ENCODE results near the gene MTHFD1L. TPM values are rescaled to one million over a fixed set of nuclear protein-coding genes. Genes with fewer than 3 reads are reported as not detected.
"Not testable (repeated sequence)": the region's sequence is repeated elsewhere in the genome, so short reads cannot be mapped to it uniquely, and the experiment has no call there.

MTHFD1L gene
- total RNA-seq = 10 to 100 TPM in 2 of 5 experiments, 1 to 10 TPM in 3; 6.4 to 57.8 (median 9.3) TPM
- 1 to 10 TPM; 5.7 to 7.8 TPM for polyA plus RNA-seq
- total RNA-seq = 6.7 reads per million, percentile 29 among the genes with 10 or more reads in this experiment

GRCh38 chr6:150865406-150866146, at the start of gene MTHFD1L:
Gene MTHFD1L, plus strand, starts transcription at chr6:150865702. Its CDS starts 121 bp downstream, at chr6:150865823.
- intact Hi-C loops (cut with micrococcal nuclease) = loop anchor here (1.0 to 5.0 kb wide), 6 partner anchors 47 to 1118 kb away; partner anchors contain the start of genes RMND1 (in 2 of the 2), NUP43 (in 1 of the 2), PCMT1 (in 1 of the 2) and ULBP2 (in 1 of the 2)
- Mint-ChIP-seq H3K4me1 (peaks cover 10 to 44% (median 14%) of the 10 kb centered on the region in 7 donors), H3K27me3 (peaks cover 8 to 18% (median 16%) of the 10 kb centered on the region in 5 donors), H3K36me3 (peaks cover 0 to 4% (median 0%) of the 10 kb centered on the region in 5 donors), H3K27ac (peak within 1 kb of the TSS in 8 of 9 donors; percentile 28 to 89 (median 70)), H3K9me3 (peaks cover 0 to 1% (median 0%) of the 10 kb centered on the region in 11 donors), H3K4me3 (peak within 1 kb of the TSS; percentile 83 to 97 (median 88))
- POLR2A ChIA-PET = interaction anchor here (0.7 kb wide), 1 partner anchor 579 kb away, joined by 3 read pairs; no protein-coding TSS in a partner anchor
- Histone ChIP-seq H3K9me3 (ENCODE audit: control insufficient read depth in 2 of 3, low read length in 3 of 3) (no peaks in the 10 kb centered on the region), H3K4me1 (ENCODE audit: control insufficient read depth in 2 of 2, insufficient read depth in 2 of 2, low read length in 2 of 2) (peaks cover 5 to 6% of the 10 kb centered on the region in 2 donors), H3K4me3 (ENCODE audit: low read length) (peak within 1 kb of the TSS; percentile 72), H3K27ac (ENCODE audit: low read depth, low read length) (peak within 1 kb of the TSS; percentile 61), H3K36me3 (ENCODE audit: control insufficient read depth in 2 of 3, insufficient read depth in 3 of 3, low read length in 3 of 3) (peaks cover 0 to 3% (median 0%) of the 10 kb centered on the region in 3 experiments), H3K27me3 (ENCODE audit: control insufficient read depth in 2 of 2, insufficient read depth in 2 of 2, low read length in 2 of 2) (no peaks in the 10 kb centered on the region)
- peak; percentile 46 to 84 (median 55) for DNase-seq
- CTCF ChIA-PET = interaction anchor here (0.6 kb wide), 1 partner anchor 1029 kb away, joined by 3 read pairs; no protein-coding TSS in a partner anchor
- peak; percentile 83 for ATAC-seq

- H3K27ac Mint-ChIP-seq; POLR2A ChIA-PET; H3K36me3 ChIP-seq (ENCODE audit: control insufficient read depth in 2 of 3, insufficient read depth in 3 of 3, low read length in 3 of 3); ATAC-seq; H3K4me3 Mint-ChIP-seq; H3K9me3 ChIP-seq (ENCODE audit: control insufficient read depth in 2 of 3, low read length in 3 of 3); H3K9me3 Mint-ChIP-seq; DNase-seq; H3K4me1 ChIP-seq (ENCODE audit: control insufficient read depth in 2 of 2, insufficient read depth in 2 of 2, low read length in 2 of 2); H3K27ac ChIP-seq (ENCODE audit: low read depth, low read length); H3K4me3 ChIP-seq (ENCODE audit: low read length); H3K27me3 ChIP-seq (ENCODE audit: control insufficient read depth in 2 of 2, insufficient read depth in 2 of 2, low read length in 2 of 2); H3K36me3 Mint-ChIP-seq; H3K4me1 Mint-ChIP-seq: not testable (repeated sequence)
- intact Hi-C loops (cut with micrococcal nuclease) = loop anchor here in 1 of 2 donors (5.0 kb wide), 2 partner anchors 506 to 984 kb away; no protein-coding TSS in a partner anchor
- CTCF ChIA-PET = interaction anchor here (1.7 to 5.0 kb wide), 2 partner anchors 9 to 398 kb away, joined by 5 to 37 read pairs; no protein-coding TSS in a partner anchor
- H3K27me3 Mint-ChIP-seq = peaks cover 7 to 37% (median 26%) of the 10 kb centered on the region in 5 donors
These were observed 48.9 kb upstream of the MTHFD1L start for GRCh38 chr6:150816554-150816953.

DNA sequence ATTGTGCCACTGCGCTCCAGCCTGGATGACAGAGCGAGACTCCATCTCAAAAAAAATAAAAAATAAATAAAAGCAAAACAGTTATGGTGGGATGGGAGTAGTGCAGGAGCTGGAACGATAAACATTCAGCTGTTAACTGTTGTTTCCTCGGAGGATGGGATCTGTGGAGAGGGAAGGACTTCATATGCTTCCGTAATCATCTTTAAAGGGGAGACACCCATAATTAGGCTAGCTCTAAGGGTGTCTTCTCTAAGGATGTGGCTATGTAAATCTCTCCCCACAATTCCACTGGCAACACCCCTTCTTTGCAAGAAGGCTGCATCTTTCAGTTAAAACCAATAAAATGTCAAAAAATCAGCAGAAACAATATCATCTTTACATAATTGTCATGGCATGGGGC, 42.6 kb upstream of the MTHFD1L start:
- POLR2A ChIA-PET = no interaction called here
- Histone ChIP-seq H3K27ac (ENCODE audit: low read depth, low read length) (no peak overlapping the region), H3K9me3 (ENCODE audit: control insufficient read depth in 2 of 3, low read length in 3 of 3) (no peaks in the 10 kb centered on the region), H3K4me3 (ENCODE audit: low read length) (no peak overlapping the region), H3K4me1 (ENCODE audit: control insufficient read depth in 2 of 2, insufficient read depth in 2 of 2, low read length in 2 of 2) (no peaks in the 10 kb centered on the region), H3K36me3 (ENCODE audit: control insufficient read depth in 2 of 3, insufficient read depth in 3 of 3, low read length in 3 of 3) (no peaks in the 10 kb centered on the region), H3K27me3 (ENCODE audit: control insufficient read depth in 2 of 2, insufficient read depth in 2 of 2, low read length in 2 of 2) (peaks cover 0 to 3% of the 10 kb centered on the region in 2 donors)
- Mint-ChIP-seq H3K9me3 (peaks cover 0 to 1% (median 0%) of the 10 kb centered on the region in 11 donors), H3K36me3 (no peaks in the 10 kb centered on the region), H3K27me3 (peaks cover under 1 to 13% (median 7%) of the 10 kb centered on the region in 5 donors), H3K4me3 (no peak overlapping the region), H3K27ac (no peak overlapping the region), H3K4me1 (no peaks in the 10 kb centered on the region)
- ATAC-seq = no peak
- no peak for DNase-seq
- intact Hi-C loops (cut with micrococcal nuclease) = no loop called here
- CTCF ChIA-PET = no interaction called here

- ChIA-PET CTCF (interaction anchor here (1.6 kb wide), 1 partner anchor 9 kb away, joined by 5 read pairs; no protein-coding TSS in a partner anchor), POLR2A (no interaction called here)
- no peak for ATAC-seq
- Mint-ChIP-seq H3K4me1 (no peaks in the 10 kb centered on the region), H3K27ac (no peak overlapping the region), H3K9me3 (peaks cover 0 to 1% (median 0%) of the 10 kb centered on the region in 11 donors), H3K36me3 (no peaks in the 10 kb centered on the region), H3K4me3 (no peak overlapping the region), H3K27me3 (peaks cover 0 to 4% (median 0%) of the 10 kb centered on the region in 5 donors)
- no peak overlapping the region for H3K4me3 ChIP-seq (ENCODE audit: low read length)
- no peaks in the 10 kb centered on the region for H3K27me3 ChIP-seq (ENCODE audit: control insufficient read depth in 2 of 2, insufficient read depth in 2 of 2, low read length in 2 of 2)
- DNase-seq = no peak
- H3K9me3 ChIP-seq (ENCODE audit: control insufficient read depth in 2 of 3, low read length in 3 of 3) = no peaks in the 10 kb centered on the region
- intact Hi-C loops (cut with micrococcal nuclease) = no loop called here
- no peaks in the 10 kb centered on the region for H3K36me3 ChIP-seq (ENCODE audit: control insufficient read depth in 2 of 3, insufficient read depth in 3 of 3, low read length in 3 of 3)
- H3K27ac ChIP-seq (ENCODE audit: low read depth, low read length) = no peak overlapping the region
- no peaks in the 10 kb centered on the region for H3K4me1 ChIP-seq (ENCODE audit: control insufficient read depth in 2 of 2, insufficient read depth in 2 of 2, low read length in 2 of 2)
These were observed 38.7 kb upstream of the MTHFD1L start for GRCh38 chr6:150826788-150827187.

- H3K36me3 ChIP-seq (ENCODE audit: control insufficient read depth in 2 of 3, insufficient read depth in 3 of 3, low read length in 3 of 3) = not testable (repeated sequence)
These were observed 37.4 kb upstream of the MTHFD1L start for GRCh38 chr6:150828107-150828506.

GRCh38 chr6:150830439-150831165, 34.9 kb upstream of the MTHFD1L start:
- no peak for ATAC-seq
- CTCF ChIA-PET = interaction anchor here (0.8 kb wide), 1 partner anchor 412 kb away, joined by 3 read pairs; no protein-coding TSS in a partner anchor

More at GRCh38 chr6:150828107-150828506, 37.4 kb upstream of the MTHFD1L start:
- H3K4me1 Mint-ChIP-seq; H3K27me3 Mint-ChIP-seq; H3K4me3 Mint-ChIP-seq; intact Hi-C loops (cut with micrococcal nuclease); H3K27ac ChIP-seq (ENCODE audit: low read depth, low read length); H3K27ac Mint-ChIP-seq; H3K9me3 Mint-ChIP-seq; H3K36me3 Mint-ChIP-seq; ATAC-seq; H3K4me3 ChIP-seq (ENCODE audit: low read length); H3K27me3 ChIP-seq (ENCODE audit: control insufficient read depth in 2 of 2, insufficient read depth in 2 of 2, low read length in 2 of 2); H3K9me3 ChIP-seq (ENCODE audit: control insufficient read depth in 2 of 3, low read length in 3 of 3); POLR2A ChIA-PET; H3K4me1 ChIP-seq (ENCODE audit: control insufficient read depth in 2 of 2, insufficient read depth in 2 of 2, low read length in 2 of 2); DNase-seq; CTCF ChIA-PET: not testable (repeated sequence)

More at GRCh38 chr6:150830439-150831165, 34.9 kb upstream of the MTHFD1L start:
- no peaks in the 10 kb centered on the region for H3K36me3 ChIP-seq (ENCODE audit: control insufficient read depth in 2 of 3, insufficient read depth in 3 of 3, low read length in 3 of 3)
- no peaks in the 10 kb centered on the region for H3K27me3 ChIP-seq (ENCODE audit: control insufficient read depth in 2 of 2, insufficient read depth in 2 of 2, low read length in 2 of 2)
- no peaks in the 10 kb centered on the region for H3K4me1 ChIP-seq (ENCODE audit: control insufficient read depth in 2 of 2, insufficient read depth in 2 of 2, low read length in 2 of 2)
- H3K4me1 Mint-ChIP-seq = no peaks in the 10 kb centered on the region
- peaks cover 0 to 4% (median 0%) of the 10 kb centered on the region in 5 donors for H3K27me3 Mint-ChIP-seq
- POLR2A ChIA-PET = no interaction called here
- peaks cover 0 to 1% (median 0%) of the 10 kb centered on the region in 11 donors for H3K9me3 Mint-ChIP-seq
- H3K36me3 Mint-ChIP-seq = no peaks in the 10 kb centered on the region
- H3K27ac Mint-ChIP-seq = no peak overlapping the region
- DNase-seq = no peak
- intact Hi-C loops (cut with micrococcal nuclease) = no loop called here
- H3K4me3 Mint-ChIP-seq = no peak overlapping the region
- no peak overlapping the region for H3K27ac ChIP-seq (ENCODE audit: low read depth, low read length)
- no peaks in the 10 kb centered on the region for H3K9me3 ChIP-seq (ENCODE audit: control insufficient read depth in 2 of 3, low read length in 3 of 3)
- H3K4me3 ChIP-seq (ENCODE audit: low read length) = no peak overlapping the region
